Measurements from ENCODE around the gene ACTL6B.

GRCh38 chr7:100685631-100686145 is 29.4 kb upstream of the ACTL6B start:
- TF ChIP-seq CTCF (IDR thresholded peaks at IDR 0.05) (no peak), POLR2AphosphoS5 (IDR thresholded peaks at IDR 0.05) (no peak), POLR2A (IDR thresholded peaks at IDR 0.05) (no peak)

All from breast epithelium (tissue), 3 donors.